Measurements from ENCODE around the gene FMN1.

The FMN1 gene

GRCh38 chr15:33099213-33099612 is 95.3 kb downstream of the FMN1 start:
- no peak for DNase-seq (ENCODE audit: low read depth)
- no peak for TF ChIP-seq CTCF (IDR thresholded peaks at IDR 0.05; ENCODE audit: insufficient read depth, low read depth, low read length, missing control alignments)
- no peak overlapping the region for H3K4me3 ChIP-seq (ENCODE audit: low read length)

- DNase-seq (ENCODE audit: low read depth): peak; percentile 71
- H3K4me3 ChIP-seq (ENCODE audit: low read length): no peak overlapping the region
- no peak for TF ChIP-seq CTCF (IDR thresholded peaks at IDR 0.05; ENCODE audit: insufficient read depth, low read depth, low read length, missing control alignments)
Measured at GRCh38 chr15:33098094-33099058, 96.1 kb downstream of the FMN1 start.

- no peak for TF ChIP-seq CTCF (IDR thresholded peaks at IDR 0.05; ENCODE audit: insufficient read depth, low read depth, low read length, missing control alignments)
- no peak for DNase-seq (ENCODE audit: low read depth)
- no peak overlapping the region for H3K4me3 ChIP-seq (ENCODE audit: low read length)
Measured at GRCh38 chr15:33096134-33096533, 98.4 kb downstream of the FMN1 start.

- no peak for TF ChIP-seq CTCF (IDR thresholded peaks at IDR 0.05; ENCODE audit: insufficient read depth, low read depth, low read length, missing control alignments)
- H3K4me3 ChIP-seq (ENCODE audit: low read length): no peak overlapping the region
- DNase-seq (ENCODE audit: low read depth): no peak
Measured at GRCh38 chr15:33095641-33096040, 98.9 kb downstream of the FMN1 start.

GRCh38 chr15:33094336-33094735 is 100.2 kb downstream of the FMN1 start:
- H3K4me3 ChIP-seq (ENCODE audit: low read length): no peak overlapping the region
- TF ChIP-seq CTCF (IDR thresholded peaks at IDR 0.05; ENCODE audit: insufficient read depth, low read depth, low read length, missing control alignments): no peak
- DNase-seq (ENCODE audit: low read depth): no peak

- no peak for TF ChIP-seq CTCF (IDR thresholded peaks at IDR 0.05; ENCODE audit: insufficient read depth, low read depth, low read length, missing control alignments)
- no peak overlapping the region for H3K4me3 ChIP-seq (ENCODE audit: low read length)
- DNase-seq (ENCODE audit: low read depth): no peak
Measured at GRCh38 chr15:33093222-33093621, 101.3 kb downstream of the FMN1 start.

Data from epithelial cell of esophagus (primary cell).